GM12878 (cell line): Measurements from ENCODE around the gene AK5. TPM values are rescaled to one million over a fixed set of nuclear protein-coding genes. Genes with fewer than 3 reads are reported as not detected.

Experiments
- ATAC-seq: fragments of 200-7000 bp; cut with Tn5 transposase; 3 replicates; pipeline ENCODE4 v1.9.1; 2020; ENCODE audit warnings: mild to moderate bottlenecking, moderate library complexity
- BruUV-seq: library from RNA; stranded (reverse); fragments of 400-500 nt; replicated peaks from 2 replicates; lab custom pipeline; 2021; lab: Mats Ljungman, UMichigan
- CTCF ChIA-PET: fragments of 300-600 bp; sonication (Branson Sonifier 250); formaldehyde crosslinking; extraction: SDS; loops from one replicate; lab custom pipeline; 2021; ENCODE audit warnings: inconsistent platforms; lab: Yijun Ruan, JAX
- POLR2A ChIA-PET: fragments of 350-600 bp; formaldehyde crosslinking; extraction: SDS; loops from one replicate; lab custom pipeline; 2021; ENCODE audit warnings: inconsistent platforms; lab: Charles Lee
- RAD21 ChIA-PET: fragments of 300-600 bp; sonication (Branson Sonifier 250); formaldehyde crosslinking; loops from one replicate; lab custom pipeline; 2023; ENCODE audit warnings: antibody characterized with exemption; ENCODE audit not compliant: unreplicated experiment; lab: Charles Lee
- SMC1A ChIA-PET: fragments of 300-600 bp; sonication (Branson Sonifier 250); formaldehyde crosslinking; loops from one replicate; lab custom pipeline; 2023; ENCODE audit not compliant: unreplicated experiment, uncharacterized antibody; lab: Charles Lee
- DNase-seq: peaks from one replicate; pipeline ENCODE4 v3.0.0-alpha.2; 2011; ENCODE audit warnings: low read depth, low spot score
- FAIRE-seq: peaks from 3 replicates; lab custom pipeline; 2011; peaks lifted over from hg19 to GRCh38; lab: Jason Lieb, UNC
- H2AFZ ChIP-seq: 2 replicates; pipeline ENCODE4 v1.6.0; 2011; ENCODE audit warnings: low read depth, low read length, control low read depth; ENCODE audit not compliant: control insufficient read depth
- H3K27ac ChIP-seq: 2 replicates; pipeline ENCODE4 v1.5.1; 2011; ENCODE audit warnings: control low read depth; ENCODE audit not compliant: control insufficient read depth, insufficient read depth
- H3K27me3 ChIP-seq, 2 experiments: replicated peaks in 1 of 2; 2 replicates each; pipeline versions ENCODE4 v1.6.0 to v1.6.1; 2011; ENCODE audit warnings: low read length in 1 of 2; ENCODE audit not compliant: control insufficient read depth in 2 of 2, insufficient read depth in 2 of 2
- H3K36me3 ChIP-seq, 2 experiments: 2 replicates each; pipeline ENCODE4 v1.5.1; 2011; ENCODE audit warnings: low read length in 1 of 2; ENCODE audit not compliant: control insufficient read depth in 2 of 2, insufficient read depth in 2 of 2
- H3K4me1 ChIP-seq: 2 replicates; pipeline ENCODE4 v1.6.1; 2011; ENCODE audit warnings: mild to moderate bottlenecking, low read length, moderate library complexity, mixed read lengths; ENCODE audit not compliant: control insufficient read depth, insufficient read depth
- H3K4me2 ChIP-seq: 2 replicates; pipeline ENCODE4 v1.6.0; 2011; ENCODE audit warnings: control low read depth; ENCODE audit not compliant: control insufficient read depth, insufficient read depth
- H3K4me3 ChIP-seq: fragments of 200-600 bp; sonication (generic); 2 replicates; pipeline ENCODE4 v1.5.1; 2016
- H3K79me2 ChIP-seq: 2 replicates; pipeline ENCODE4 v1.6.0; 2011; ENCODE audit warnings: low read length; ENCODE audit not compliant: control insufficient read depth, insufficient read depth
- H3K9ac ChIP-seq: 2 replicates; pipeline ENCODE4 v1.8.0; 2011; ENCODE audit warnings: low read length, control low read depth, mixed read lengths; ENCODE audit not compliant: control insufficient read depth, insufficient read depth
- H3K9me3 ChIP-seq: replicated peaks from 3 replicates; pipeline ENCODE4 v1.5.1; 2011; ENCODE audit warnings: mild to moderate bottlenecking, low read length; ENCODE audit not compliant: control insufficient read depth, insufficient read depth
- H4K20me1 ChIP-seq: 2 replicates; pipeline ENCODE4 v1.6.0; 2011; ENCODE audit not compliant: control insufficient read depth, insufficient read depth
- ATF3 ChIP-seq: IDR thresholded peaks from 2 replicates; pipeline ENCODE4 v1.6.1; 2011; ENCODE audit warnings: low read depth, mild to moderate bottlenecking, low read length, moderate library complexity, borderline replicate concordance; ENCODE audit errors: extremely low read depth
- CTCF ChIP-seq, 3 experiments: IDR thresholded peaks in 2 of 3; conservative IDR thresholded peaks in 1 of 3; 2 replicates each; pipeline ENCODE4 v1.5.1; 2011; ENCODE audit warnings: low read depth in 3 of 3, low read length in 3 of 3, mild to moderate bottlenecking in 3 of 3, control low read depth in 2 of 3, moderate library complexity in 2 of 3, inconsistent platforms in 1 of 3, mixed read lengths in 1 of 3; ENCODE audit not compliant: control insufficient read depth in 2 of 3, insufficient read depth in 1 of 3; ENCODE audit errors: extremely low read depth in 1 of 3
- HDAC2 ChIP-seq: fragments of 200-600 bp; sonication (generic); IDR thresholded peaks from 2 replicates; pipeline ENCODE4 v1.6.1; 2017
- HSF1 ChIP-seq: fragments of 150-350 bp; IDR thresholded peaks from 2 replicates; pipeline ENCODE4 v1.6.1; 2014; ENCODE audit warnings: mild to moderate bottlenecking, low read depth, low read length
- MYB ChIP-seq: fragments of 150-350 bp; IDR thresholded peaks from 2 replicates; pipeline ENCODE4 v1.6.1; 2014; ENCODE audit warnings: mild to moderate bottlenecking, low read depth, low read length, borderline replicate concordance
- PAX5 ChIP-seq: IDR thresholded peaks from 2 replicates; pipeline ENCODE4 v1.6.1; 2011; ENCODE audit warnings: low read depth, low read length, borderline replicate concordance
- RELA ChIP-seq: fragments of 450-650 bp; IDR thresholded peaks from 2 replicates; pipeline ENCODE4 v1.8.0; 2014; ENCODE audit warnings: borderline replicate concordance; ENCODE audit not compliant: partially characterized antibody
- SMAD5 ChIP-seq: IDR thresholded peaks from 2 replicates; pipeline ENCODE4 v1.6.1; 2016; ENCODE audit warnings: antibody characterized with exemption, low read depth
- TCF12 ChIP-seq: IDR thresholded peaks from 2 replicates; pipeline ENCODE4 v1.6.1; 2011; ENCODE audit warnings: low read depth, mild to moderate bottlenecking, low read length
- YBX1 ChIP-seq: fragments of 450-650 bp; IDR thresholded peaks from 2 replicates; pipeline ENCODE4 v1.6.1; 2016; ENCODE audit warnings: antibody characterized with exemption
- ZBTB4 ChIP-seq: fragments of 450-650 bp; formaldehyde crosslinking; IDR thresholded peaks from 2 replicates; pipeline ENCODE4 v1.4.0; 2022; ENCODE audit warnings: mild to moderate bottlenecking, moderate library complexity
- WGBS: methylation state at CpG from one replicate; pipeline ENCODE4 v1.1.6; 2016; ENCODE audit warnings: low lambda C conversion rate; ENCODE audit not compliant: insufficient replicate concordance, insufficient coverage; ENCODE audit errors: missing lambda C conversion rate; 5-methylcytosine and 5-hydroxymethylcytosine counted together
- in situ Hi-C: fragments of 300-500 bp; cut with MboI; formaldehyde crosslinking; loops from 9 replicates; pipeline ENCODE4 v1.14.3; 2018; ENCODE audit warnings: mixed read lengths
- intact Hi-C: fragments of 100-400 bp; cut with micrococcal nuclease; formaldehyde crosslinking; loops from one replicate; pipeline ENCODE4 v1.14.2; 2022; ENCODE audit not compliant: unreplicated experiment
- polyA plus RNA-seq, 11 experiments: library from polyadenylated mRNA; depleted of rRNA in 4 of 11; unstranded in 6 of 11; stranded (reverse) in 5 of 11; fragments of >200 nt; fragmentation: Nextera tagmentation in 4 of 11; fragmentation: Illumina TruSeq in 1 of 11; extraction: Ambion mirVana in 4 of 11; extraction: Trizol in 1 of 11; gene quantifications; 1 replicate in 1 of 11; 2 replicates in 10 of 11; pipeline versions ENCODE4 v1.2.1 to v1.2.3, GENCODE V29; 2011 to 2016; ENCODE audit warnings: inconsistent platforms in 2 of 11, missing spikeins in 2 of 11, low read depth in 1 of 11
- total RNA-seq, 4 experiments: library from RNA; depleted of rRNA in 3 of 4; stranded (reverse); fragments of >200 nt in 3 of 4; fragmentation: Illumina TruSeq in 1 of 4; extraction: Trizol in 1 of 4; gene quantifications; 2 replicates each; pipeline versions ENCODE4 v1.2.1 to v1.2.3, GENCODE V29; 2013 to 2021

AK5 gene
- total and polyA plus RNA-seq, 10 of the 15 experiments (the other 5 are each of a cell fraction or from before 2014, with no cell fraction given), result 0.08 to 0.33 TPM; not detected in 8

GRCh38 chr1:77361621-77362020 is 79.8 kb downstream of the AK5 start:
- DNase-seq (no peak), ATAC-seq (no peak), FAIRE-seq (no peak)
- WGBS, result 52% methylated on average over 7 of the region's 7 CpGs
- no peak overlapping the region for H3K4me3 ChIP-seq
- intact Hi-C loops, result no loop called here
- in situ Hi-C loops, result no loop called here
- H3K4me2 ChIP-seq, result no peak overlapping the region
- no peaks in the 10 kb centered on the region for H3K4me1 ChIP-seq
- H3K36me3 ChIP-seq, result no peaks in the 10 kb centered on the region
- RAD21 ChIA-PET, result no interaction called here
- SMC1A ChIA-PET, result no interaction called here
- CTCF ChIA-PET, result no interaction called here
- no peak overlapping the region for H3K27ac ChIP-seq
- BruUV-seq, result no TSS peak
- H3K9me3 ChIP-seq, result no peaks in the 10 kb centered on the region
- H3K27me3 ChIP-seq, result no peaks in the 10 kb centered on the region
- TF ChIP-seq CTCF (IDR thresholded peaks at IDR 0.05 in 2 of 3, conservative IDR thresholded peaks at IDR 0.05 in 1 of 3; ENCODE audit: control insufficient read depth in 2 of 3, extremely low read depth in 1 of 3, insufficient read depth in 1 of 3, low read depth in 3 of 3, low read length in 3 of 3) (no peak), HDAC2 (no peak), ATF3 (no peak), MYB (no peak)
- no peaks in the 10 kb centered on the region for H4K20me1 ChIP-seq
- no peak overlapping the region for H2AFZ ChIP-seq
- H3K79me2 ChIP-seq, result no peaks in the 10 kb centered on the region
- POLR2A ChIA-PET, result no interaction called here
- no peak overlapping the region for H3K9ac ChIP-seq

- no peak for ATAC-seq
- Histone ChIP-seq H3K27ac (no peak overlapping the region), H3K4me1 (no peaks in the 10 kb centered on the region), H3K9ac (no peak overlapping the region), H2AFZ (no peak overlapping the region), H3K36me3 (no peaks in the 10 kb centered on the region), H3K4me3 (no peak overlapping the region), H3K9me3 (no peaks in the 10 kb centered on the region), H3K4me2 (no peak overlapping the region), H4K20me1 (no peaks in the 10 kb centered on the region), H3K79me2 (no peaks in the 10 kb centered on the region), H3K27me3 (no peaks in the 10 kb centered on the region)
- CTCF ChIA-PET, result no interaction called here
- no peak for DNase-seq
- BruUV-seq, result no TSS peak
- FAIRE-seq, result no peak
- intact Hi-C loops, result no loop called here
- POLR2A ChIA-PET, result no interaction called here
- in situ Hi-C loops, result no loop called here
- SMC1A ChIA-PET, result no interaction called here
- 16% methylated on average over 4 of the region's 4 CpGs for WGBS
- RAD21 ChIA-PET, result no interaction called here
- TF ChIP-seq SMAD5 (no peak), HSF1 (no peak), ZBTB4 (no peak), RELA (no peak), TCF12 (no peak), PAX5 (no peak), YBX1 (no peak)
These were observed 88.3 kb downstream of the AK5 start for GRCh38 chr1:77370161-77370560.
